NCI-H187 treated with DMSO at 0.1 percent for 48 hours (cell line): ENCODE results near the gene ATP13A3.

Experiments
- DNase-seq: peaks from one replicate; lab custom pipeline; 2025; lab: John Stamatoyannopoulos, UW

The ATP13A3 gene

DNA sequence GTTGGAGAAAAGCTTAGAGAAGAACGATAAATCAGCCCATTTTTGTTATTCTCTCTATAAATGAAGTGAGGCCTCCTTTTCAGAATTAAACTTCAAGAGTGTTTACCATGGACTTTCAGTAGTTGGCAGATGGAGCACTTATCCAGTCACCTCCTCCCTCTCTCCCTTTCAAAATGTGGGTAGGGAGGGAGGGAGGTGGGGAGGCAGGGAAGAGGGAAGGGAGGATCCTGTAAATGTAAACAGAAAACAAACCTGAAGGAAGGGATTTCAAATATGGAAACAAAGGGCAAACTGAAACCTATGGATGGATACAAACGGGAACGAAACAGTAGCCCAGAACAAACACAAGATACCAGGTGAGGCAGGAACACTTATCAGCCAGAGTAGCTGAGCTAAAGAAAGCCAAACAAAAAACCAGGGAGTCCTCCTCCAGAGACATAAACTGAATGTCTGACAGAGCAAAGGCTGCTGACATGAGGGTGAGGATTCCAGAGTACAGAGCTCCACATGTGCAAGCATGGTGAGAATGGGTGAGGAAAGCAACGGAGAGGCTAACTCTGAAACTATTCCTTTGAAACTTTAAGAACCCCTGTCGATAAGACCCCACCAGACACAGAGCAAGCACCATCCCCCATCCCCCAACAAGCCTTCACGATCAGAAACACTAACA lies 46.8 kb downstream of the ATP13A3 start:
- DNase-seq: peak; percentile 68

DNA sequence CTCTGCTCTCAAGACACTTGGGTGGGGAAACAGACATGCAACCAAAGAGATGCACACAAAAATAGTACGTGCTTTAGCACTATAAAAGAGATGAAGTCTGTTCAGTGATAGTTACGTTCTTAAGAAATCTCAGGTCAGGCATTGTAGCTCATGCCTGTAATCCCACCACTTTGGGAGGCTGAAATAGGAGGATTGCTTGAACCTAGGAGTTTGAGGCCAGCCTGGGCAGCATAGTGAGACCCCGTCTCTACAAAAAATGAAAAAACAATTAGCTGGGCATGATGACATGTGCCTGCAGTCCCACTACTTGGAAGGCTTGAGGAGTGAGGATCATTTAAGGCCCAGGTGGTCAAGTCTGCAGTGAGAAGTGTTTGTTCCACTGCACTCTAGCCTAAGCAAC lies 52.3 kb downstream of the ATP13A3 start:
- DNase-seq: no peak

DNA sequence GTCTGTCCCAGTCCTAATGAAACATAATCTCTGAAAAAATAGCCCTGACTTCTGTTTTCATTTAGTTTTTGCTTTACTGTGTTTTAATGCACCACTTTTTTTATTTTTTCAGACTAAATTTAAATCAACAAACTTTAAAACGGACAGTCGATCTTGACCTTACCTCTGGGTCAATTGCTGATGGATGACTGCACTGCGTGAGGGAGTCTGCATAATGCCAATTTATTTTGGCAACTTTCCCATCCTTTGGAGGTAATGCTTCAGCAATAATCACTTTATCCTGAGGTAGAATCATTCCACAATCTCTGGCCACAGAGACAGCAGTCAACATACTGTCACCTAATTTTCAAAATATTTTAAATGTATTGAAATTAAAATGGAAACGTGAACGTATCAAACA lies 55.2 kb downstream of the ATP13A3 start:
- no peak for DNase-seq

DNA sequence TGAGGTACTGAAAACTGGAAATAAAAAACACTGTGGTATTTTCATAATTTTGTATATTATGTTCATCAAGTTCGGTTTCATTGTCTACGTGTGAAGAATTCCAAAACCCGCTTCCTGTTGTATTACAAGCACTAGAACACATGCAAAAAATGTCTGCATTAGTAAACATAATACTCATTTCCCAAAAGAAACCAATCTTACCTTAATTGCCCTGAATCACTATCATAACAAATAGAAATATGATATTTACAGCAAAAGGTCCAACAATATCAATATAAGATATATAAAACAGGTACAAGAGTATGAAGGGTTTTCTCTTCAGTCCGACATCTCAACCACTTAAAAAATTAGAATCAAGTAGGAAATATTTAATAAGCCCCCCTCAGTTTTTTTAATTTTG lies 61.4 kb downstream of the ATP13A3 start:
- no peak for DNase-seq

DNA sequence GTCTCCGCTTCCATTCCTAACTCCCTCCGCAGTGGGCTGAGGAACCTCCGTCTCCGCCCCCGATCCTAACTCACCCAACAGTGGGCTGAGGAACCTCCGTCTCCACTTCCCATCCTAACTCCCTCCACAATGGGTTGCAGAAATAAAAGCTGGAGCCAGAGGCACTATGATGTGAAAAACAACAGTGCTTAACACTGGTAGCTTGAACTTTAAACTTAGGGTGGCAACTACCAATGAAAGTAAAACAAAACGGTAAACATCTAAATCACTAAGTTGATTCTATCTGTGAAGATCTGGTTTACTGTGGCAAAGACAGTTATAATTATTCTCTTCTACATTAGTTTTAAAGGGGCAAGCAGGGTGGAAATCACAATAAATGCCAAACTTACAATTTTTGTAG lies 61.8 kb downstream of the ATP13A3 start:
- DNase-seq: no peak

DNA sequence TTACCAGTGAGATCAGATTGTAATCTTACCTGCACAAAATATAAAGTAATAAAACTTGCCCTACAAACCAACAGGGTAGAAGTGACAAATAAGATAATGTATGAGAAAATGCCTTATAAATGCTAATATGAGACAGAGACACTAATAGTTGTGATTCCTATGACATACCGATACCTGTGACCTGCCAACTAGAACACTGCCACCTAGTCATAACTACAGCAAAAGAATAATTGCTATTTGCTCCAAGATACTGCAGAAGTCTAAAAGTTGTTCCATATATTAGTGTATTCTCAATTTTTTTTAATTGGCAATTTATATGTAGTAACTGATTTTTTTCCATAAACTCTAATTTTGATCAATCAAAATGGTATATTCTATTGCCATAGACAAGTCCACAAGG lies 62.4 kb downstream of the ATP13A3 start:
- no peak for DNase-seq

DNA sequence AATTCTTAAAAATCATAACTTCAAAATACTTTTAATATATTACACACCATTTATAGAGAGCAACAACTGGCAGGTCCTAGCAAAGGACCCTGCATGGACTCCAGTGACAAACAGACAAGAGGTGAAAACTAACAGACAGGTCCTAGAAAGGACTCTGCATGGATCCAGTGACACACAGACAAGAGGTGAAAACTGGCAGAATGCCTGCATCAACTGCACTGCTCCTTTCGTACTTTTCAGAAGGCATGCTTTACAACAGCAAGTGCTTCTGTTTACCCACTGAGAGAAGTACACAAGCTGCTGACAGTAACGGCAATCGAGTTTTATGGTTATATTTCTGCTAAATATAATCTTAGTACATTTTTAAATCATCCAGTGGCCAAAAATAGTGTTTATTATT lies 63.5 kb downstream of the ATP13A3 start:
- no peak for DNase-seq

DNA sequence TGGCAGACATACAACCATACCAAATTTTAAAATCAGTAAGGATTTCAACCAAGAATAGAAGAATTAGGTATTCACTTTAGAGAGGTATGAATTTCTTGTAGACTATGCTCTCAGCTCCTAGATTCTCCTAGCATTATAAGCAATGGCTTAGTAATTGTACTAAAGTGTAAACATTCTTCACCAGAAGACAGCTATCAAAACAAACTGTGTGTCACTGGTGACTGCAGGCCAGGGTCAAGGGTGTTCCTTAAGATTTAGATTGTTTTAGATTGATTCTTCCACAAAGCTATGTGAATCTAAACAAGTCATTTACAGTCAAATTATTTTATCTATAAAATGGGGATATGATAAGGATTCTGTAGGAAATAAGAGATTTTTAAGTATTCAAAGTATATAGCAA lies 64.6 kb downstream of the ATP13A3 start:
- DNase-seq: no peak

DNA sequence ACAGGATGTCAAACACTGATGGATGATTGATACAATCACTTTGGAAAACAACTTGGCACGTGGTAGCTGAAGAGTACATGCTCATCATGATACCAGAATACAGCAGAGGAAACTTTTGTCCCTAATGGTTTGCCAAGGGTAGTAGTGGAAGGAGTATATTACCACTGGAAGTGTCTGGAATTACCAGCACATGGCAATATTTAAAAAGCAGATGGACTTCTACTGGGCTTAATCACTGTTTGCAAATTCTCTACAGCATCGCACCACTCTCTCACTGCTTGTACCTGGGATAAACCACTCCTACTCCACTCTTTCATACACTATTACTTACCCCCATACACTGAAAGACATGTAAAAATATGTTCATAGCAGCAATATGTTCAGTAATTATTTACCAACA lies 68.1 kb downstream of the ATP13A3 start:
- DNase-seq: no peak

DNA sequence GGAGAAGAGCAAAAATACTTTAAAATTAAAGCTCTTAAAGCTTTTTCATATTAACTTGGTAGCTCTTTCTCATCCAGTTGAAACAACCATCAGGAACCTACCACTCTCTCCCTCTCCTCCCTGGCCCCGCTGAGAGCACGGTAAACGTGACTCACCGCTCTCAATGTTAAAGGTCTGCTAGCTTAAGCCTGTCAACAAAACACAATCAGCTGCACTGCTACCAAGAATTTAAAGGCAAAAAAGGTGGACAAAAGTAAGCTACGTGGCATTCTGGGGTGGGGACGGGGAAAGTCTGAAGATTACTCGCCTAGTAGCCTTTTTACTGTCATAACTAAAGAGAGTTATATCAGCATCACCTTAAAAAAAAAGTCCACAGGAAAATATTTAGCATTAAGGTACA lies 79.4 kb downstream of the ATP13A3 start:
- no peak for DNase-seq

DNA sequence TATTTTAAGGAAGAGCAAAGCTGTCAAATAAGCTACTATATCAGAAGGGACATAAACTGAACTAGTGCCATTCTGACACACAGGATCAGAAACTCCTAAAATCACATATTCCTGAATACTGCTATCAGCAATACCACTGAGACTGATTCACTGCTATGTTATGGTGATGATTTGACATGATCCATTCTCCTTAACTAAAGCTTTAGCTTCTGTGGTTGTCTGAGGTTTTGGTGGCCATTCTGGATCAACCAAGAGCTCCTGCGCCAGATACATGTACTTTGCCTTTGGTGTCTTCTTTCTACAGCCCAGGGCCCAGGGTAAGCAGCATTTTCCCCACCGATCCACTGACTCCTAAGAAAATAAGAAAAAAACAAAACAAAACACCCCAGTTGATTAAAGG lies 81.0 kb downstream of the ATP13A3 start:
- no peak for DNase-seq

DNA sequence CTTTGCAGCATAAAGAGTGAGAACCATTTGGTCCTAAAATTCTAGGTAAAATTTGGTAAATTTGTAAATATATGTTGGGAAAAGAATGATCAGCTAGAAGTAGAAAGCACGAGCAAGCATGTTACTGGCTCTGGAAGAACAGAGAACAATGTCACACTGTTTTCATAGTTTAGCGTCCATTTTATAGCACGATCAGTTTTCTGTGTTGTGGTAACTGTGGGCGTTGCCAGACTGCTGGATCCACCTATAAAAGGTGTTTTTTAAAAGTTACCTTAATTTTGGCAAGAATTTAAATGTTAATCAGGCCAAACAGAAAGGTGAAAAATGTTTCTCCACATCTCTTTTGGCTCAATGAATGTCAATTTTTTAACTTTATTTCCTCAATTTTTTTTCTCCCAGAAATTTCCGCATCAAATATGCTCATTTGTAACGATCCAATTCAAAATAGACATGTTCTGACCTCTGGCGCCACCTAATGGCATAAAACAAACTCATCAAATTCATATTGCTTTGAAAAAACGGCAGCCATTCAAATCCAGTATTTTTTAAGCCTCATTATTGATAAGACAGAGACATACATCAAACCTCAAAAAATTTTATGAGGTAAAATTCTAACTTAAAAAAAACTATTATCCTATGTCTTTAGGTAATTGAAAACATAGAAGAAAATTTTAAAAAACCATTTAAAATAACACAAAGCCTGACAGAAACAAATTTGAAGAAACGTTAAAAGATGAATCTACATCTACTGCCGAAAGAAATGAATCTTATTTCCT lies 82.2 kb downstream of the ATP13A3 start:
- peak; percentile 3 for DNase-seq

DNA sequence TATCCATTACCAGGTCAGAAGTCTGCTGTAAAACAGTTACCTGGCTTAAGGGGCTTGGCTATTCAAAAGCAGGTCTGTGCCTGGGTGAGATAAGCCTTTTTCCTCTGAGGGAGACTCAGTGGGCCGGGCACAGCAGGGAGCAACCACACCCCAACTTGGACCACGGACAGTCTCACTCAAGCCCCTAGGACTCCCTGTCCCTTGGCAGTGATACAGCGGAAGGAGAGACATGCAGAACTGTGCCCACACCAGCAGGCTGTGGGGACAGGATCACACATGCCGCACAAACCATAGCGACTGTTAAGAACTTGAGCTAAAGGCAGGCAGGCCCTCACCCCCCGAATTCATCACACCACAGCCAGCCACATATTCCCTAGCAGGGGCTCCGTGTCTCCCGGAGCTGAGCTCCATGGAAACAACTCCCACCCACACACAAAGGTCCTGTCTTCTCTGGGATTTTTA lies 84.9 kb downstream of the ATP13A3 start:
- no peak for DNase-seq

DNA sequence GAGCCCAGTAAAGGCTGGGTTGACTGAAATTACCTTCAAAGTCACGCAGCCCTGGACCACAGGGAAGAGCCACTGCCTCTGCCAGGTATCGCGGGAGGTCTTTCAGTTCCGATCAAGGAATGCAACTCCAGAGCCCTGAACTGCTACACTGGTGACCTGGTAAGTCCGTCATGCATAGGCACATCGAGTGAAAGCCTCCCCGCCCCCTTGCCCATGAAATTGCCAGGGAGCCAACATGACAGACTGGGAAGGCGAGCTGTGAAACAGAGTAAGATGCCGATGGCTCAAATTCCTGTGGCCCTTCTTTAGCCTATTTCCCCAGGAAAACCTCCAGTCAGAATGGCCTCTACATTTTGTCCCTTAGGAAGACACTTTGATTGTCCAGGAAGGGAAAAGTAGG lies 85.5 kb downstream of the ATP13A3 start:
- no peak for DNase-seq

DNA sequence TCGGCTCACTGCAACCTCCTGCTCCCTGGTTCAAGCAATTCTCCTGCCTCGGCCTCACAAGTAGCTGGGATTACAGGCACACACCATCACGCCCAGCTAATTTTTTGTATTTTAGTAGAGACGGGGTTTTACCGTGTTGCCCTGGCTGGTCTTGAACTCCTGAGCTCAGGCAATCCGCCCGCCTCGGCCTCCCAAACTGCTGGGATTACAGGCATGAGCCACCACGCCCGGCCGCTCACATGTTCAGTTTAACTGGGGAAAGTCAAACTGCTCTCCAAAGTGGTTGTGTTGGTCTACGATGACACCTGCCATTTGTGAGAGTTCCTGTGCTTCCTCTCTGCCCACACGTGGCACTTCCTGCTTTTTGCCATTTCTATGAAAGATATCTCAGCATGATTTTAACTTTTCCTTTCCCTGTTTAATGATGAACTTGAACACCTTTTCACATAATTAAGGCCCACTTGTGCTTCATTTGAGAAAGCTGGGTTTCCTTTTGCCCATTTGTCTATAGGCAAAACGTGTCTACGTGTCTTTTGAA lies 86.9 kb downstream of the ATP13A3 start:
- DNase-seq: no peak

DNA sequence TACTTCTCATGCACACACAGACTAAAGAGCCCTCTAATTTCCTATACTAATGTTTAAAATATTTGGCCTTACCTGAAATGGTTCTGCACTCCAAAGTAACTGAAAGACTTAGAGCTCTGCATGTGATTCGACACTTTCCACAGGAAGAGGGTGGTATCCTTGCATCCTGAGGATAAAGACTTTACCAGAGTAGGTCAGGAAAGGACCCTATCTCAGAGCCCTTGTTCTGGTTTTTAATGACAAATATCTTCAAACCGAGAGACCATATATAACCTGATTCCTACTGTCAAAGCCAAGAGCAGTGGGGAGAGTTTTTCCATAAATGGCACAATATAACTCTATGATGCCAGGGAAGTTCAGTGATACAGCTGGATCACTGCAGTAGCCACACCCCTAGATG lies 87.6 kb downstream of the ATP13A3 start, which contains the start of gene GP5:
TSS of gene GP5 (minus strand) at position 101 of the 400 bp plus-strand sequence. CDS start 984 bp downstream, outside the sequence.
- DNase-seq: no peak

DNA sequence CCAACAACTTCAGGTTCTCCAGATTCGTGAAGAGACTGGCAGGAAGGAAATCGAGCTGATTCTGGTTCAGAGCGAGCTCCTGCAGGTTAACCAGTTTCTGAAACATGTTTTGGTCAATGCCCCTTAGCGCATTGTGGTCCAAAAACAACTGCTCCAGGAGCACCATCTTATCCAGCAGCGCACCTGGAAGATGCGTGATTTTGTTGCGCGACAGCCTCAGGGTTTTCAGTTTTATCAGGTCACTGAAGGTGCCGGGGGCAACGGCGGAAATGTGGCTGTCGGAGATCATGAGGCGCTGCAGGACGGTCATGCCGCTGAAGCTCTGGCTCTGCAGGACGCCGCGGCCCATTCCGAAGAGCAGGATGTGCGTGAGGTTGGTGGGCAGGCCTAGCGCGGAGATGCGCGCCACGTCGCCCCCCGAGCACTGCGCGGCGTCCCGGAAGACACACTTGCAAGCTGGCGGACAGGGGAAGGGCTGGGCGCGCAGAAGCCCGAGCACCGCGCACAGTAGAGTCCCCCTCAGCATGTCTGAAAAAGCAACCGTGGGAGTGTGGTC lies 89.0 kb downstream of the ATP13A3 start:
- no peak for DNase-seq

DNA sequence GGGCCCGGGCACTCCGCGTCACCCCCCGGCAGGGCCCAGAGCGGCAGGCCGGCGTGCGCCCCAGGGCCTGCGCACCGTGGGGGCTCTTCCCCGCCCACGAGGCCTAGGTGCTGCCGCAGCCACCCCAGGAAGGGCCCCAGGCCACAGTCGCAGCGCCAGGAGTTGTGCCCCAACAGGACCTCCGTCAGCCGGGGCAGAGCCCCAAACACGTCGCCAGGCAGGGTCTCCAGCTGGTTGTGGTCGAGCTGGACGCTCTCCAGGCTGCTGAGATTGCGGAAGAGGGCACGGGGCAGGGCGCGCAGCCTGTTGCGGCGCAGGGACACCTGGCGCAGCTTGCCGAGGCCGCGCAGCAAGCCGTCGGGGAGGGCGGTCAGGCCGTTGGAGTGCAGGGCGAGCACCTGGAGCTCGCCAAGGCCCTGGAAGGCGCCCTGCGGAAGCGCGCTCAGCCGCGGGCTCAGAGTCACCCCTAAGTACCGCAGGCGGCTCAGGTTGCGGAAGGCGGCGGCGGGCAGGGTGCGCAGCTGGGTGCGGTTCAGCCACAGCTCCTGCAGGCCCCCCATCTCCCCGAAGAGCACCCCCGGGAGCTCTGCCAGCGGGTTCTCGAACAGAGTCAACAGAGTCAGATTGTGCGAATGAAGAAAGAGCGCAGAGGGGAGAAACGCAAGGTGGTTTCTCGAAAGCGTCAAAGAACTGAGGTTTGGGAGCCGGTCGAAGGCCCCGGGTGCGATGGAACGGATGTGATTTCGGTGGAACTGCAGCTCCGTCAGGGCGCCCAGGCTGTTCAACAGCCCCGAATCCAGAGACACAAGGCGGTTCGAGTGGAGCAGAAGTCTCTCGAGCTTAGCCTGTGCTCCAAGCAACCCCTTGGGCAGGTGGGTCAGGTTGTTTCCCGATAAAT lies 89.7 kb downstream of the ATP13A3 start:
- DNase-seq: no peak

DNA sequence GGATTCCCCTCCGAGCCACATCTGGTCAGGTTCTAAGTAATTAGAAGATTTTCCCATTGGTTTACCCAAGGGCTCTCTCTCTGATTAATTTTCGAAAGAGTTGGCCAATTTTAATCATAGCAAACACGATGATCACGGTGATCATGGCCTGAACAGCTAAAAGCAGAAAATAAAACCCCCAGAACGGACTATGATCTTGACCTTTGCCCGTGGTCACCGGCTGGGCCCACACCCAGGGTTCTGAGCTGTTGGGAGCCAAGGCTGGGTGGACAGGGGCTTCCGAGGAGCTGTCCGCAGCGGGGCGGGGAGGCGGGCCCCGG lies 90.3 kb downstream of the ATP13A3 start:
- no peak for DNase-seq

DNA sequence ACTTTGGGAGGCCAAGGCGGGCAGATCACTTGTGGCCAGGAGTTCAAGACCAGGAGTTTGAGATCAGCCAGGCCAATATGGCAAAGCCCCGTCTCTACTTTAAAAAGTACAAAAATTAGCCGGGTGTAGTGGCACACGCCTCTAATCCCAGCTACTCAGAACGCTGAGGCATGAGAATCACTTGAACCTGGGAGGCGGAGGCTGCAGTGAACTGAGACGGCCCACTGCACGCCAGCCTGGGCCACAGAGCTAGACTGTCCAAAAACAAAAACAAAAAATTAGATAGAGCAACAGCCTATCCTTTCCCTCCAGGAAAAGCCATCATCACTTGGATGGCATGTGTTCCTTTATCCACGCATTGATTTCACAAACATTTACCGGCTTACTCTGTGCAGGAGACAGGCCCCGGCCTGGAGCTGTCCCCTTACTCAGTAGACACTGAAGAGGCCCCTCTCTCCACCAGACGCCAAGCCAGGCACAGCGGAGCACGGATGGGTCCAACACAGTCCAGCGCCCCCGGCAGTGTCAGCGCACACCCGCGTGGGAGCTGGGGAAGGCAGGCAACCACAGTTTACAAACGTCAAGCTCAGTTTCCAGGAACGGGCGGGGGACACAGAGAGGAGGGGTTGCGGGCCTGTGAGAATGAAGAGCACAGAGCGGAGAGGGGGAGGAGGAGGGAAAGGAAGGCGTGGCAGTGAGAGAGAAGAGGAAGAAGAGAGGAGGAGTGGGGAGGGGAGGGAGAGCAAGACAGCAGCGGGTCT lies 90.8 kb downstream of the ATP13A3 start:
- DNase-seq: no peak

DNA sequence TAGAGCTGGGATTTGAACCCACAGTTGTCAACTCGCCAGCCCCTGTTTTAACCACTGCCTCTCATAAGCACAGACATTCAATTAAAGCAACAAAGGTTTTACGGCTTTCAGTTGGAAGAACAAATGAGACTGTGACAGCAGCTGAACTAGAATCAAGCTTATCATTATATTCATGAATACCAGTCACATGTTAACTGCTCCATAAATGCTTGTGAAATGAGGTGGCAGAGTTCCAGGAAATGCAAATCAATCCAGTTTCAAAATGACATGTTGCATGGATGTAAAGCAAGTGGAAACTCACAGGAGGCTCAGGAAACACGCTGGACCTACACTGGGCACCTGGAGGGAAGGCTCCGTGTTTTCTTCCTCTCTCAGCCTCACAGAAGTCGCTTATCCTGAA lies 91.6 kb downstream of the ATP13A3 start:
- DNase-seq: no peak
